H7 (cell line): ENCODE data around the gene SEMA4B. TPM values are rescaled to one million over a fixed set of nuclear protein-coding genes. Genes with fewer than 3 reads are reported as not detected.
"Not testable (repeated sequence)": the region's sequence is repeated elsewhere in the genome, so short reads cannot be mapped to it uniquely, and the experiment has no call there.

Source experiments
- DNase-seq: peaks from one replicate; pipeline ENCODE4 v3.0.0; 2012
- H3K27me3 ChIP-seq: 2 replicates; pipeline ENCODE4 v1.6.0; 2011; ENCODE audit warnings: mild to moderate bottlenecking, low read length; ENCODE audit not compliant: control insufficient read depth, insufficient read depth
- H3K36me3 ChIP-seq: replicated peaks from 2 replicates; pipeline ENCODE4 v1.5.1; 2011; ENCODE audit warnings: low read length; ENCODE audit not compliant: control insufficient read depth, insufficient read depth
- H3K4me3 ChIP-seq: 2 replicates; pipeline ENCODE4 v1.5.1; 2011; ENCODE audit warnings: low read depth, mild to moderate bottlenecking, control low read depth, low read length, moderate library complexity; ENCODE audit not compliant: insufficient read depth
- total RNA-seq: library from RNA; depleted of rRNA; stranded (reverse); fragments of >200 nt; shearing (Covaris generic); gene quantifications from 2 replicates; pipeline ENCODE4 v1.2.3, GENCODE V29; 2014

SEMA4B gene
- total RNA-seq, 1 experiment from 2014 or later: 53.0 TPM

DNA sequence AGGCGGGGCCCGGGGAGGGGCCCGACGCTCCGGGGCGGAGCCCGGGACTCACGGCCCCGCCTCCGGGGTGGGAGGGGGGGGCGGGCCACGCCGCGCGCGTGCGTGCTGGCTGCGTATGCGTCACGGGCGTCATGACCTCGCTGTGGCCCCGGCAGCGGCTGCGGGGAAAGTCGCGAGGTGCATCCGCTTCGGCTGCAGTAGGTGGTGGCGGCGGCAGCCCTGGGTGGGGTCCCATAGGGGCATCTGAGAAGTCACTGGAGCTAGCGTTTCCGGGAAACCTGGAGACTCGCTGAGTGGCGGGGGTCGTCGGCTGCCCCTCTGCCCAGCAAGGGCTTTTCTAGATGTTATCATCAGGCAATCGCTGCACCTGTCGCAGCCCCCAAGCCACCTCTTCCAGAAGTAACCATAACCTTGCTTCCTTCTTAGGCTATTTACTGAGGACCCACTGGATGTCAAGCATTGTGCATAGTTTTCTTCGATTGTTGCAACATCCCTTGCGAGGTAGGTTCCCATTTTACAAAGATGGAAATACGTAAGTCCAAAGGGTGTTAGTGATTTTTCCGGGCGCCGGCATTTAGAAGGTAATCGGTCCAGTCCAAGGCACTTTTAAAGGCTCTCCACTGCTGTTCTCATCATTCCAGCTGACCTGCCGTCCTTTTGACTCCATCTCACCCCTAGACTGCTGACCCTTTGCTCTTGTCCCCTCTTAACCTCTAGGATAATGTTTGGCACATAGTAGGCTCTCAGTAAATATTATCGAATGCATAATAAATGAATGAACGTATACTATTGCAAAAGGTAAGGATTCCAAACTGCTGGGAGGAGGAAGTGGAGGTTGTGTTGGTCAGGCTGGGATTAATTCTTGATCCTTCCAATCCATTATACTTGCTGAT is 33.2 kb downstream of the SEMA4B start, which contains the start of gene GDPGP1:
Gene GDPGP1 (plus strand): TSS at position 114 of the 893 bp plus-strand sequence. CDS start 6,700 bp downstream, outside the sequence.
- DNase-seq: no peak
- Histone ChIP-seq H3K27me3 (no peaks in the 10 kb centered on the region), H3K36me3 (peaks cover 1% of the 10 kb centered on the region), H3K4me3 (peak within 1 kb of the TSS; percentile 85)

- Histone ChIP-seq H3K36me3 (no peaks in the 10 kb centered on the region; the same call in none of the 2 replicates), H3K27me3 (no peaks in the 10 kb centered on the region), H3K4me3 (no peak overlapping the region)
- no peak for DNase-seq
Measured at GRCh38 chr15:90239371-90239770, 38.2 kb downstream of the SEMA4B start.

- Histone ChIP-seq H3K36me3 (no peaks in the 10 kb centered on the region; the same call in none of the 2 replicates), H3K4me3 (no peak overlapping the region), H3K27me3 (no peaks in the 10 kb centered on the region)
- DNase-seq: no peak
Measured at GRCh38 chr15:90240856-90241255, 39.7 kb downstream of the SEMA4B start.

GRCh38 chr15:90241343-90242192 is 40.4 kb downstream of the SEMA4B start:
- no peaks in the 10 kb centered on the region for H3K27me3 ChIP-seq
- H3K36me3 ChIP-seq: no peaks in the 10 kb centered on the region; the same call in none of the 2 replicates
- no peak overlapping the region for H3K4me3 ChIP-seq
- DNase-seq: peak; percentile 27

GRCh38 chr15:90243943-90244639 is 43.0 kb downstream of the SEMA4B start:
- no peak for DNase-seq
- no peaks in the 10 kb centered on the region for H3K27me3 ChIP-seq
- no peaks in the 10 kb centered on the region for H3K36me3 ChIP-seq
- H3K4me3 ChIP-seq: no peak overlapping the region

GRCh38 chr15:90248789-90249202 is 47.7 kb downstream of the SEMA4B start:
- DNase-seq: no peak
- H3K27me3 ChIP-seq: peaks cover 4% of the 10 kb centered on the region; the same call in 1 of the 2 replicates
- no peaks in the 10 kb centered on the region for H3K36me3 ChIP-seq
- no peak overlapping the region for H3K4me3 ChIP-seq

DNA sequence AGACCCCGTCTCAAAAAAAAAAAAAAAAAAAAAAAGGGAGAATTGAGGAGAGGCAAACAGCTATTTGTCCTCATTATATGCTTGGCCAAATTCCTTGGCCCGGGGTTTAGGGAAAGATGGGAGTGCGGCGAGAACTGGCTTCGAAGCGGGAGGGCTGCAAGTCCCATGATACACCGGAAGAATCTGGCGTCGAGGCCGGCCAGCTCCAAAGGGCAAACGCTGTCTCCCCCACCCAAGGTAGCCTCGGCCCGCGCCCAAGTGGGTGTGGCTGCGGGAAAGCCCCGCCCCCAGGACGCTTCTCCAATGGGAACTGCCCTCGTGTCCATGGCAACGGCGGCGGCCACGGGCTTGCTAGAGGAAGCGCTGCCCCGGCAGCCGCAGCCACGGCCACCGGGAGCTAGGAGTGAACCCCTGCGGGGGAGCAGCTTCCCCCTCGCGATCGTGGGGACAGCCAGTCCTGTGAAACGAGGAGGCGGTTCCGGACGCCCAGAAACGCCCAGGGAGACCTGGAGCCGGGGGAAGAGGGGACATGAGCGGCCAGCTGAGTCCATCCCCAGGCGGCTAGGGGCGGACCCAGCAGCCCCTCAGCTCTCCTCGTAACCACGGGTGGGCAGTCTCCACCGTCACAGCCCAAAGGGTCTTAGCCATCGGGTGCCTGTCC is 48.2 kb downstream of the SEMA4B start, which contains the start of gene TTLL13:
Gene TTLL13 (plus strand): TSS at position 354 of the 661 bp plus-strand sequence. CDS start 1,075 bp downstream, outside the sequence.
- Histone ChIP-seq H3K27me3 (peaks cover 4% of the 10 kb centered on the region; the same call in 1 of the 2 replicates), H3K36me3 (no peaks in the 10 kb centered on the region), H3K4me3 (peak within 1 kb of the TSS; percentile 48)
- peak; percentile 98 for DNase-seq

DNA sequence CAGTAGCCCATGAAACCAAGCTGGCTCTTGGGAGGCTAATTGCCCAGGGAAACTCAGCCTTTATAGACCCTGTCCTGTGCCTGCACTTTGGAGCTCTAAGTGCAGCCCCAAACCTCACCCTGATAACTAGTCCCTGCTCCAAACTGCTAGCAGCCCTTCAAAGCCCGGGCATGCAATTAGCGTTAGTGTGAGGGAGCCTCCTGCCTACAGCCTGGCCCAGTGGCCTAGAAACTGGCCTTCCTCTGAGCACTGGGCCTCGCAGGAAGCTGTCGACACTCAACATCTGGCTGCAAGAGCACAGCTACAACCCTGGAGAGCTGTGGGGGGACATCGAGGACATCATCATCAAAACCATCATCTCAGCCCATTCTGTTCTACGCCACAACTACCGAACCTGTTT is 56.6 kb downstream of the SEMA4B start:
- H3K27me3 ChIP-seq: no peaks in the 10 kb centered on the region
- no peak for DNase-seq
- no peaks in the 10 kb centered on the region for H3K36me3 ChIP-seq
- no peak overlapping the region for H3K4me3 ChIP-seq

DNA sequence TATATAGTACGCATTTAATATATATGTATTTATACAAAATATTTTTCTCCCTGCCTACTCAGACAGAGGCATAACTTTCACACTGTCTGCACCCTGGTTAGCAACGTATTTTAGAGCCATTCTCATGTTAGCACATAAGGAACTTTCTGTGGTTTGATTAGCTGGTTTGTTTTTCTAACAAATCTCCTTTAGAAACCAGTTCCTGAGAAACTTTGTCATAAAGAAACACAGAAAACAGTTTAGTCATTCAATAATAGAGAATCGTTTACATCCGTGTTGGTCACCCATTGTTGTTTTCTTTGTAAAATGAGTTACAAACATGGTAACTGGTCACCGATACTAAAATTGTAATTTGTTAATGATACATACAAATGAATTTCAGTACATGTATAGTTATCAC is 58.4 kb downstream of the SEMA4B start:
- Histone ChIP-seq H3K4me3 (no peak overlapping the region), H3K36me3 (no peaks in the 10 kb centered on the region), H3K27me3 (no peaks in the 10 kb centered on the region)
- no peak for DNase-seq

DNA sequence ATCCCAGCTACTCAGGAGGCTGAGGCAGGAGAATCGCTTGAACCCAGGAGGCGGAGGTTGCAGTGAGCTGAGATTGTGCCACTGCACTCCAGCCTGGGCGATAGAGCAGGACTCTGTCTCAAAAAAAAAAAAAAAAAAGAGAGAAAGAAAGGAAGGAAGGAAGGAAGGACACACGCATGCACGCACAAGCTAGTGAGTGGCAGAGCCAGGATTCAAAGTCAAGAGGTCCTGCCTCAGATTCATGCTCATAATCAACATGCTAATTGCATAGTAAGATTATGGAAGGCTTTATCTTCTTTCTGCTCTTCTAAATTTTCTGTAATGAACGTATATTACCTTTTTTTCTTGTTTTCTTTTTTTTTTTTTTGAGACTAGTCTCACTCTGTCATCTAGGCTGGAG is 59.6 kb downstream of the SEMA4B start:
- not testable (repeated sequence) for H3K36me3 ChIP-seq, H3K4me3 ChIP-seq, DNase-seq, H3K27me3 ChIP-seq

DNA sequence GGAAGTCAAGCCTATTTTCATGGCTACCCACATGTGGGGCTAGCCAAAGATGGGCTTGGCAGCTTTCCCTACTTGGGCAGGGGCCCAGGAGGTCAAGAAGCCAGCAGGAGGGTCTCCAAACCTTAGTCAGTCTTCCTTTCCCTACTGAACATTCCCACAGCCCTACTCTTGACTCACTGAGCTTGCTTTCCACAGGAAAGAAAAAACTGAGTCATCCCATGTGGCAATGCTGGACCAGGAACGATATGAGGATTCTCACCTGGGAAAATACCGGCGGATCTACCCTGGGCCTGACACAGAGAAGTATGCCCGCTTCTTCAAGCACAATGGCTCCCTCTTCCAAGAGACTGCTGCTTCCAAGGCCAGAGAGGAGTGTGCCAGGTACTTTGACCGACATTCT is 60.7 kb downstream of the SEMA4B start:
- no peak for DNase-seq
- no peaks in the 10 kb centered on the region for H3K27me3 ChIP-seq
- no peaks in the 10 kb centered on the region for H3K36me3 ChIP-seq
- no peak overlapping the region for H3K4me3 ChIP-seq

DNA sequence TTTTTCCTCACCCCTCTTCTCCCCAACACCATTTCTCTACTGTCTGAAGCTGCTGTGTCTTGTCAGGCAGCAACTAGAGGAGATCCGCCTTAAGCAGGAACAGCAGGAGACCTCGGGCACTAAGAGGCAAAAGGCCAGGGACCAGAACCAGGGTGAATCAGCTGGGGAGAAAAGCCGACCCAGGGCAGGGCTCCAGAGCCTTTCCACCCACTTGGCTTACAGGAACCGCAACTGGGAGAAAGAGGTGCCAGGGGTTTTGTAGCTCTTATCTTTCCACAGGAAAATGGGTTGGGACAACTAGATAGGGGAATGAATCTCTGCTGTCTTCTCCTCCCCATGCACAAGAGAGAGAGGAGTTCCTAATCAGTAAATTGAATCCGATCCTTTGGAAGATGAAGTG is 61.3 kb downstream of the SEMA4B start:
- Histone ChIP-seq H3K4me3 (no peak overlapping the region), H3K27me3 (no peaks in the 10 kb centered on the region), H3K36me3 (peaks cover under 1% of the 10 kb centered on the region; the same call in 1 of the 2 replicates)
- no peak for DNase-seq

- H3K4me3 ChIP-seq: peak overlapping the region; percentile 87
- H3K36me3 ChIP-seq: peaks cover 5% of the 10 kb centered on the region
- H3K27me3 ChIP-seq: no peaks in the 10 kb centered on the region
- DNase-seq: no peak
Measured at GRCh38 chr15:90264671-90265070, 63.5 kb downstream of the SEMA4B start.
